Muscle of leg (tissue), 11 donors: ENCODE data around the gene MISP3. TPM values are rescaled to one million over a fixed set of nuclear protein-coding genes. Genes with fewer than 3 reads are reported as not detected.

ENCODE experiments used
- DNase-seq: peaks from one replicate; pipeline ENCODE4 v3.0.0; 2013
- H3K27ac ChIP-seq: one replicate; pipeline ENCODE4 v1.5.1; 2013; ENCODE audit warnings: mild to moderate bottlenecking, low read length, control low read depth
- H3K27me3 ChIP-seq: one replicate; pipeline ENCODE4 v1.6.1; 2013; ENCODE audit warnings: low read length; ENCODE audit not compliant: control insufficient read depth, insufficient read depth
- H3K36me3 ChIP-seq: one replicate; pipeline ENCODE4 v1.6.1; 2013; ENCODE audit warnings: low read length; ENCODE audit not compliant: control insufficient read depth, insufficient read depth
- H3K4me1 ChIP-seq: one replicate; pipeline ENCODE4 v1.6.1; 2013; ENCODE audit warnings: low read length; ENCODE audit not compliant: control insufficient read depth, insufficient read depth
- H3K4me3 ChIP-seq: one replicate; pipeline ENCODE4 v1.5.1; 2013; ENCODE audit warnings: low read length, control low read depth
- H3K9me3 ChIP-seq: replicated peaks from 2 replicates; pipeline ENCODE4 v1.6.1; 2013; ENCODE audit warnings: low read depth, low read length; ENCODE audit not compliant: control insufficient read depth
- WGBS: methylation state at CpG from one replicate; pipeline ENCODE4 v1.1.5; 2013; ENCODE audit warnings: missing lambda C conversion rate; ENCODE audit not compliant: insufficient coverage; 5-methylcytosine and 5-hydroxymethylcytosine counted together
- polyA plus RNA-seq, 8 donors: library from polyadenylated mRNA; unstranded; fragments of 120-200 nt; gene quantifications; one replicate each; pipeline versions ENCODE4 v1.2.1 to v1.2.3, GENCODE V29; 2013; ENCODE audit warnings: inconsistent platforms in 1 of 8, low replicate concordance in 1 of 8; ENCODE audit not compliant: insufficient read length in 8 of 8, insufficient read depth in 1 of 8
- total RNA-seq: library from RNA; stranded (reverse); fragments of 120-200 nt; gene quantifications from one replicate; pipeline ENCODE4 v1.2.4, GENCODE V29; 2013

MISP3 gene
- total and polyA plus RNA-seq, 9 donors: 0.62 to 1.4 (median 0.77) TPM

- no peak for DNase-seq
- 62% methylated on average over 9 of the region's 10 CpGs for WGBS
- no peaks in the 10 kb centered on the region for H3K27me3 ChIP-seq
- no peak overlapping the region for H3K4me3 ChIP-seq
- H3K4me1 ChIP-seq: peaks cover 22% of the 10 kb centered on the region
- no peaks in the 10 kb centered on the region for H3K9me3 ChIP-seq
- no peak overlapping the region for H3K27ac ChIP-seq
- H3K36me3 ChIP-seq: peaks cover 66% of the 10 kb centered on the region
Observed at GRCh38 chr19:14102756-14103155, 30.2 kb downstream of the MISP3 start.

GRCh38 chr19:14103310-14103709 lies 30.7 kb downstream of the MISP3 start:
- DNase-seq: peak; percentile 25
- H3K4me1 ChIP-seq: peaks cover 27% of the 10 kb centered on the region
- H3K4me3 ChIP-seq: no peak overlapping the region
- H3K27ac ChIP-seq: no peak overlapping the region
- no peaks in the 10 kb centered on the region for H3K27me3 ChIP-seq
- no CpG with 5 or more reads among the region's 1 CpG for WGBS
- H3K36me3 ChIP-seq: peaks cover 65% of the 10 kb centered on the region
- no peaks in the 10 kb centered on the region for H3K9me3 ChIP-seq

- H3K27ac ChIP-seq: no peak overlapping the region
Observed at GRCh38 chr19:14105680-14106079, 33.1 kb downstream of the MISP3 start.

GRCh38 chr19:14106840-14107239 lies 34.3 kb downstream of the MISP3 start:
- Histone ChIP-seq H3K27me3 (no peaks in the 10 kb centered on the region), H3K36me3 (peaks cover 55% of the 10 kb centered on the region), H3K4me1 (peaks cover 41% of the 10 kb centered on the region), H3K4me3 (no peak overlapping the region), H3K9me3 (no peaks in the 10 kb centered on the region), H3K27ac (peak overlapping the region; percentile 86)
- WGBS: 86% methylated on average over 12 of the region's 16 CpGs
- peak; percentile 58 for DNase-seq

More at GRCh38 chr19:14105680-14106079, 33.1 kb downstream of the MISP3 start:
- H3K4me3 ChIP-seq: no peak overlapping the region
- H3K36me3 ChIP-seq: peaks cover 60% of the 10 kb centered on the region
- no peaks in the 10 kb centered on the region for H3K9me3 ChIP-seq
- no peaks in the 10 kb centered on the region for H3K27me3 ChIP-seq
- WGBS: 65% methylated on average over 4 of the region's 8 CpGs
- H3K4me1 ChIP-seq: peaks cover 32% of the 10 kb centered on the region
- no peak for DNase-seq

- peak; percentile 73 for DNase-seq
- Histone ChIP-seq H3K27me3 (no peaks in the 10 kb centered on the region), H3K36me3 (peaks cover 45% of the 10 kb centered on the region), H3K4me1 (peaks cover 47% of the 10 kb centered on the region), H3K4me3 (no peak overlapping the region), H3K9me3 (no peaks in the 10 kb centered on the region), H3K27ac (peak overlapping the region; percentile 86)
- WGBS: 57% methylated on average over 18 of the region's 23 CpGs
Observed at GRCh38 chr19:14107581-14108461, 35.2 kb downstream of the MISP3 start.

GRCh38 chr19:14110650-14111049 lies 38.1 kb downstream of the MISP3 start:
- DNase-seq: no peak
- Histone ChIP-seq H3K36me3 (peaks cover 39% of the 10 kb centered on the region), H3K4me3 (no peak overlapping the region), H3K9me3 (no peaks in the 10 kb centered on the region), H3K27me3 (no peaks in the 10 kb centered on the region), H3K4me1 (peaks cover 68% of the 10 kb centered on the region), H3K27ac (no peak overlapping the region)
- 100% methylated on average over 1 of the region's 2 CpGs for WGBS

GRCh38 chr19:14111486-14111885 lies 38.9 kb downstream of the MISP3 start:
- H3K36me3 ChIP-seq: peaks cover 35% of the 10 kb centered on the region
- no peak overlapping the region for H3K4me3 ChIP-seq
- WGBS: no CpG with 5 or more reads among the region's 1 CpG
- no peak for DNase-seq
- no peaks in the 10 kb centered on the region for H3K9me3 ChIP-seq
- no peaks in the 10 kb centered on the region for H3K27me3 ChIP-seq
- H3K4me1 ChIP-seq: peaks cover 75% of the 10 kb centered on the region
- H3K27ac ChIP-seq: no peak overlapping the region

- Histone ChIP-seq H3K27me3 (no peaks in the 10 kb centered on the region), H3K27ac (peak overlapping the region; percentile 90), H3K4me1 (peaks cover 72% of the 10 kb centered on the region), H3K4me3 (peak overlapping the region; percentile 0), H3K9me3 (no peaks in the 10 kb centered on the region), H3K36me3 (peaks cover 28% of the 10 kb centered on the region)
- DNase-seq: peak; percentile 52
- 41% methylated on average over 6 of the region's 12 CpGs for WGBS
Observed at GRCh38 chr19:14112051-14112808, 39.6 kb downstream of the MISP3 start.

GRCh38 chr19:14112809-14113385 lies 40.3 kb downstream of the MISP3 start:
- 18% methylated on average over 3 of the region's 12 CpGs for WGBS
- peaks cover 65% of the 10 kb centered on the region for H3K4me1 ChIP-seq

More at GRCh38 chr19:14112809-14113385, 40.3 kb downstream of the MISP3 start:
- no peaks in the 10 kb centered on the region for H3K27me3 ChIP-seq
- peak overlapping the region; percentile 0 for H3K4me3 ChIP-seq
- peaks cover 21% of the 10 kb centered on the region for H3K36me3 ChIP-seq
- no peaks in the 10 kb centered on the region for H3K9me3 ChIP-seq
- DNase-seq: peak; percentile 67
- peak overlapping the region; percentile 90 for H3K27ac ChIP-seq
